Measurements from ENCODE around the gene CAMK1G.

CAMK1G gene

GRCh38 chr1:209565759-209566678 is 17.5 kb upstream of the CAMK1G start:
- peak; percentile 13 to 77 (median 59) for DNase-seq

GRCh38 chr1:209567698-209568175 is 15.8 kb upstream of the CAMK1G start:
- no peak for DNase-seq

- peak; percentile 40 to 72 (median 64) for DNase-seq
Observed at GRCh38 chr1:209569455-209570207, 13.9 kb upstream of the CAMK1G start.

- DNase-seq = no peak
Observed at GRCh38 chr1:209570743-209571142, 12.8 kb upstream of the CAMK1G start.

- peak in 5 of 6 experiments; percentile 14 to 54 (median 41) for DNase-seq
Observed at GRCh38 chr1:209576392-209577197, 6.9 kb upstream of the CAMK1G start.

- DNase-seq = no peak
Observed at GRCh38 chr1:209577346-209577745, 6.2 kb upstream of the CAMK1G start.

GRCh38 chr1:209580577-209580976 is 2.9 kb upstream of the CAMK1G start:
- DNase-seq = no peak

GRCh38 chr1:209584231-209584672 is 738 bp downstream of the CAMK1G start:
- DNase-seq = no peak

GRCh38 chr1:209585197-209585596 is 1.7 kb downstream of the CAMK1G start:
- no peak for DNase-seq

- no peak for DNase-seq
Observed at GRCh38 chr1:209585672-209586071, 2.2 kb downstream of the CAMK1G start.

GRCh38 chr1:209586221-209586740 is 2.8 kb downstream of the CAMK1G start:
- DNase-seq = no peak

GRCh38 chr1:209587789-209588188 is 4.3 kb downstream of the CAMK1G start:
- DNase-seq = no peak

- no peak for DNase-seq
Observed at GRCh38 chr1:209589440-209589839, 5.9 kb downstream of the CAMK1G start.

- no peak for DNase-seq
Observed at GRCh38 chr1:209589863-209590262, 6.3 kb downstream of the CAMK1G start.

- DNase-seq = no peak
Observed at GRCh38 chr1:209590405-209590804, 6.9 kb downstream of the CAMK1G start.

- DNase-seq = no peak
Observed at GRCh38 chr1:209593747-209594146, 10.2 kb downstream of the CAMK1G start.

- no peak for DNase-seq
Observed at GRCh38 chr1:209594440-209594839, 10.9 kb downstream of the CAMK1G start.

GRCh38 chr1:209595028-209595427 is 11.5 kb downstream of the CAMK1G start:
- DNase-seq = no peak

- DNase-seq = no peak
Observed at GRCh38 chr1:209595599-209596285, 12.2 kb downstream of the CAMK1G start.

- no peak for DNase-seq
Observed at GRCh38 chr1:209597499-209597898, 14.0 kb downstream of the CAMK1G start.

- DNase-seq = no peak
Observed at GRCh38 chr1:209598227-209598626, 14.7 kb downstream of the CAMK1G start.

- DNase-seq = no peak
Observed at GRCh38 chr1:209600541-209600940, 17.0 kb downstream of the CAMK1G start.

Data from stimulated activated naive CD4-positive, alpha-beta T cell (primary cell).